GM19463 (cell line): Measurements from ENCODE around the gene STX4.
A peak's percentile ranks its signal among the peaks of the same experiment; 100 is the strongest.
"Not testable (repeated sequence)": the region's sequence is repeated elsewhere in the genome, so short reads cannot be mapped to it uniquely, and the experiment has no call there.

Experiments
- ATAC-seq: cut with Tn5 transposase; IDR thresholded peaks from one replicate; pipeline ENCODE4 v1.9.1; 2021; ENCODE audit warnings: mild to moderate bottlenecking, moderate library complexity; ENCODE audit not compliant: unreplicated experiment

STX4 gene

DNA sequence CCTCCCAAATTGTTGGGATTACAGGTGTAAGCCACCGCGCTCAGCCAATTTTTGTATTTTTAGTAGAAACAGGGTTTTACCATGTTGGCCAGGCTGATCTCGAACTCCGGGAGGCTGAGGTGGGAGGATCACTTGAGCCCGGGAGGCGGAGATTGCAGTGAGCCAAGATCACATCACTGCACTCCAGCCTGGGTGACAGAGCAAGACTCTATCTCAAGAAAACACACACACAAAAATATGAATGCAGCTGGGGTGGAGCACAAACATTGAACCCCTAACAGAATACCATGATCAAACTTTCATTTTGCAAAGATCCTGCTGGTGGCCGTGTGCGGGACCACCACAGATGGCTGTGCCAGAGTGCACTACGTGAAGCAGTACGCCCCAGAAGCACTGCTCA lies 15.6 kb upstream of the STX4 start:
- ATAC-seq: not testable (repeated sequence)

DNA sequence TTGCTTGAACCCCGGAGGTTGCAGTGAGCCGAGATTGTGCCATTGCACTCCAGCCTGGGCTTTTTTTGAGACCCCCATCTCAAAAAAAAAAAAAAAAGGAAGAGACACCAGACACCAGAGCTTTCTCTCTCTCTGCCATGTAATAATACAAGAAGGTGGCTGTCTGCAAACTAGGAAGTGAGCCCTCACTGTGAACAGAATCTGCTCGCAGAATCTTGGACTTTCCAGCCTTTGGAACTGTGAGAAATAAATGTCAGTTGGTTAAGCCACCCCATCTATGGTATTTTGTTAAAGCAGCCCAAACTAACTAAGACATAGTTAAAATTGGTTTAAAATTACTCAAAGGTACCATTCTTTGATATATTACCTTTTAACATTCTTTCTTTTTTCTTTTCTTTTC lies 12.8 kb upstream of the STX4 start:
- ATAC-seq: no peak

DNA sequence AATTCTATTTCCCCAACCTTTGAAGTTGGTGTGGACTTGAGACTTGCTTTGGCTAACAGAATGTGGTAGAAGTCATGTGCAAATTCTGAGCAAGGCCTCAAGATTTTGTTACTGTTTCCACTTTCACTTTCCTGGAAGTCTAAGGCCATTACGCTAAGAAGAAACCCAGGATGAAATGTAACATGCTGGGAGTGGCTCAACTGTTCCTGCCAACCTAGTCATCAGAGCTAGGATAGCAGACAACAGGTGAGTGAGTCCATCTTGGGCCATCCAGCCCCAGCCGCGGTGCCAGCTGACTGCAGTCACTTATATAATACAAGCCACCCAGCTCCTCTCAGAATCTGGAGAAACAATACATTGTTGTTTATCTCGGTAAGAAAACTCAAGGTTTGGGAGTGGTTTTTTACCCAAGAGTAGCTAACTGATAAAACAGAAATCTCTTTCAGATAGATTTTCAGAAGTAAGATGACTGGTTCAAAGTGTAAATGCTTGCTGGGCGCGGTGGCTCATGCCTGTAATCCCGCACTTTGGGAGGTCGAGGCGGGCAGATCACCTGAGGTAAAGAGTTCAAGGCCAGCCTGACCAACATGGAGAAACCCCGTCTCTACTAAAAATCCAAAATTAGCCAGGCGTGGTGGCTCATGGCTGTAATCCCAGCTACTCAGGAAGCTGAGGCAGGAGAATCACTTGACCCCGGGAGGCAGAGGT lies 10.7 kb upstream of the STX4 start:
- no peak for ATAC-seq

DNA sequence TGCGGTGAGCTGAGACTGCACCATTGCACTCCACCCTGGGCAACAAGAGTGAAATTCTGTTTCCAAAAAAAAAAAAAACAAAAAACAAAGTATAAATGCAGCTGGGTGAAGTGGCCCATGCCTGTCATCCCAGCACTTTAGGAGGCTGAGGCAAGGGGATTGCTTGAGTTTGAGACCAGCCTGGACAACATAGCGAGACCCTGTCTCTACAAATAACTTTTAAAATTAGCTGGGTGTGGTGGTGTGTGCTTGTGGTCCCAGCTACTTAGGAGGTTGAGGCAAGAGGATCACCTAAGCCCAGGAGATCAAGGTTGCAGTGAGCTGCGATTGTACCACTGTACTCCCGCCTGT lies 10.1 kb upstream of the STX4 start:
- no peak for ATAC-seq

DNA sequence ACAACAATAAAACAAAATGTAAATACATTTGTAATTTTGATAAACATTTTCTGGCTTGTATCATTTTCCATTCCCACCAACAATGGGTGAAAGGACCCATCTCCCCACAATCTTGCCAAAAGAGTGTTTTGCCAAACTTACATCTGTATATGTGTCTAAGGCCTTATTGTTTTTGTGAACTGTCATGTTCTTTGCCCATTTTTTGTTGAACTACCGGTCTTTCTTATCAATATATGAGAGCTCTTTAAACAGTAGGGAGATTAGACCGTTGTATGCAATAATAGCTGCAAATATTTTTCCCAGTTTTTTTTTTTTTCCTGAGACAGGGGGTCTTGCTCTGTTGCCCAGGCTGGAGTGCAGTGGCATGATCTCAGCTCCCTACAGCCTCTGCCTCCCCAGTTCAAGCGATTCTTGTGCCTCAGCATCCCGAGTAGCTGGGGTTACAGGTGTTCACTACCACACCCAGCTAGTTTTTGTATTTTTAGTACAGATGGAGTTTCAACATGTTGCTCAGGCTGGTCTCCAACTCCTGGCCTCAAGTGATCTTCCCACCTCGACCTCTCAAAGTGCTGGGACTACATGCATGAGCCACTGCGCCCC lies 9.6 kb upstream of the STX4 start:
- ATAC-seq: no peak

DNA sequence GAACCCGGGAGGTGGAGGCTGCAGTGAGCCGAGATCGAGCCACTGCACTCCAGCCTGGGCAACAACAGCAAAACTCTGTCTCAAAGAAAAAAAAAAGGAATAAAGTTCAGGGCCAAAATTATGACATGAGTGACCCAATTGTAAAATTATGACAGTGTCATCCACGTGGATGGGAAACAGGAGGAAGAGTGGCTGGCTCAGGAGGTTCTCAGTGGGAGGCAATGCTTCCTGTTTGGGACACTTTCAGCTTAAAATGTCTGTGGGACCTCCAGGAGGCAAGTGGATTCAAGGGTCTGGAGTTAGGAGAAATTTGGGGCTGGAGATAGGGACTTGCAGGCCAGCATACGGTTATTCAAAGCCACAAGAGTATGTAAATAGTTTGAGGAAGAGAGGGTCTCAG lies 8.0 kb upstream of the STX4 start:
- no peak for ATAC-seq

DNA sequence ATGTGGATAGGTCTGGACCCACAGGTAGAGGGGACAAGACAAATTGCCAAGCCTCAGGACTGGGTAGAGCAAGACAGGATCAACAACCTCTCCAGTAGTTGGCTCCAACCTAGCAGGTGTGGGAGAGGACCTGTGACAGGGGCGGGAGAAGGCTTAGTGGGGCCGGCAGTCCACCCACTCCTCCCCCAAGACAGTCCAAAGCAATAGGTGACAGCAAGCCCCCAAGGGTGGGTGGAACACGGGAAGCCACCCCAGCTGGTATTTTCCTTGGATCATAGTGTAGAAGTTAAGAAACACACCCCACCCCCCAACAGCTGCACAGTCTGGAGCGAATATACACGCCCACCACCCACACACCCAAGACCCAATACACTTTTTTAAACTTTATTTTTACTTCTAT lies 4.1 kb upstream of the STX4 start:
- no peak for ATAC-seq

DNA sequence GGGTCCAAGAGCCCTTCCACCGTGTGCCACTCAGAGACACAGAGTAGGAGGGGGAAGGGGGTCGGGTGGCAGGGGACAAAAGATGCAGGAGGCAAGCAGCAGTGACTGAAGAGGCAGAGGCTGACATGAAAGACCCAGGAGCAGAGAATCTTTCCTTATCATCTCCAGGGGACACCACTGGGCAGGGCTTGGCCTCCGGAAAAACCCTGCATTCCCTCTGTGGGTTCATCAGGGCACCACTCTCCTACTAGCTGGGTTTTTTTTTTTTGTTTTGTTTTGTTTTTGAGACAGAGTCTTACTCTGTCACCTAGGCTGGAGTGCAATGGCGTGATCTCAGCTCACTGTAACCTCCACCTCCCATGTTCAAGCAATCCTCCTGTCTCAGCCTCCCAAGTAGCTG lies 2.1 kb upstream of the STX4 start:
- ATAC-seq: no peak

DNA sequence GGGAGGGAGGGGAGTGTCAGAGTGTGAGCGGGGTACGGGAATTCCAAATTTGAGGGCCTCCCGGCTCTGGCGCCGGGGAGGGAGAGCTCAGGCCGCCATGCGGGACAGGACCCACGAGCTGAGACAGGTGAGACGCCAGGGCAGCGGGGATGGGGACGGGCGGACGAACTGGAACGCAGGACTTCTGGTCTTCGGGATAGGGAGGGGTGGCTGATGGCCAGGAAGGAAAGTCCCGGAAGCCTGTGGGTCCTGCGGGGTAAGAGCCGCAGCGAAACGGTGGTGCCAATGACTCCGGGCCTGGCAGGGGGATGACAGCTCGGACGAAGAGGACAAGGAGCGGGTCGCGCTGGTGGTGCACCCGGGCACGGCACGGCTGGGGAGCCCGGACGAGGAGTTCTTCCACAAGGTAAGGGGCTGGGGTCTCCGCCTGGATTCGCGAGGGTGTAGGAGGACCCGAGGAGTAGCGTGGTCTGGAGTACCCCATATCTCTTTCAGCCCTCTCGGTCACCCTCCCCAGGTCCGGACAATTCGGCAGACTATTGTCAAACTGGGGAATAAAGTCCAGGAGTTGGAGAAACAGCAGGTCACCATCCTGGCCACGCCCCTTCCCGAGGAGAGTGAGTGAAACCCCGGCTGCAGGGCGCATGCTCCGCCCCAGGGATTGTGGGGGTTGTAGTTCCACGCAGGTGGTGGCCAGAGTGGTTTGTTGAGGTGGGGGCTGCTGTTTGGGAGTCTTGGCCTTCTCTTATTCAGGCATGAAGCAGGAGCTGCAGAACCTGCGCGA lies 543 bp downstream of the STX4 start:
- ATAC-seq: peak; percentile 41

DNA sequence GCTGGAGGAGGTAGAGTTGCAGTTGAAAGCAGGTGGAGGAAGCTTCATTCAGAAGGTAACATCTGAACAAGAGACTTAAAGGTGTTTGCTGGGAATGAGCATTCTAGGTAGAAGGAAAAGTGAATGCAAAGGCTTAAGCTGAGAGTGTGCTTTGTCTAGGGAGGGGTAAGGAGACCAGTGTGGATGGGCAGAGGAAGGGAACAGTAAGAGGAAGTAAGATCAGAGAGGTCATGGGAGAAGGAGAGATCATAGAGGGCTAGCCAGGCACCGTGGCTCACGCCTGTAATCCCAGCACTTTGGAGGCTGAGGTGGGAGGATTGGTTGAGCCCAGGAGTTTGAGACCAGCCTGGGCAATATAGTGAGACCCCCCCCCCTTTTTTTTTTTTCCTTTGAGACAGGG lies 3.3 kb downstream of the STX4 start:
- ATAC-seq: no peak

DNA sequence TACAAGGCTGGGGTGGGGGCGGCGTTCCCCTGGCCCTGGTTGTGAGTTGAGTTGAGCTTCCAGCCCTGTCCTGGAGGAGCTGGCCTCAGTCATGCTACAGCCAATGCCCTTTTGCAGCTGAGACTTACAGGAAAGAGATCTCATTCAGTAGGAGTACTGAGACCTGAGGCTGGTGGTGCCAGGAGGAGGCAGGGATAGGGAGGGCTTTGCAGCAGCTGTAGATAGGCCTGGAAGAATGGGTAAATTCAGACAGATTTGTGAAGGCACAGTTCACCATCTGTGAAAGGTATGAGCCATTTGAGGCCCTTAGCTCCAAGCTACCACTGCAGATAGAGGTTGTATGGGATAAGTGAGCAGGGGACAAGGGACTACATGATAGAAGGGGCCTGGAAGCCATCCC lies 5.6 kb downstream of the STX4 start:
- ATAC-seq: no peak

DNA sequence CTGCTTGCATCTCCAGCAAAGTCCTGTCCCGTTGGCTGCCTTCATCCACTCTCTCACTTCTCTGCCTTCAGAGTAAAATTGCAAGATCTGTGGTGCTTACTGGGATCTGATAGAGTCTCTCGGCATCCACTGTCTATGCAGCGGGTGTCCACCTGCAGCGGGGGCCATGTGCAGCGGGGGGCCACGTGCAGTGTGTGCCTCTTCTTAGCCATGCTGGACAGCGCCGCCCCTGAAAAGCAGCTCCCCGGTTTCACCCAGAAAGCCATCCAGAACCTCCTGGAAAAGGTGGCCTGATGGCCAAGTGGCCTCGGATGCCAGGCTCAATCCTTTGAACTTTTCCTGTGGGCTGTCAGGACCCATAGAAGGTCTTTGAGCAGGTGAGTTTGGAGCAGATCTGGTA lies 9.5 kb downstream of the STX4 start:
- no peak for ATAC-seq

DNA sequence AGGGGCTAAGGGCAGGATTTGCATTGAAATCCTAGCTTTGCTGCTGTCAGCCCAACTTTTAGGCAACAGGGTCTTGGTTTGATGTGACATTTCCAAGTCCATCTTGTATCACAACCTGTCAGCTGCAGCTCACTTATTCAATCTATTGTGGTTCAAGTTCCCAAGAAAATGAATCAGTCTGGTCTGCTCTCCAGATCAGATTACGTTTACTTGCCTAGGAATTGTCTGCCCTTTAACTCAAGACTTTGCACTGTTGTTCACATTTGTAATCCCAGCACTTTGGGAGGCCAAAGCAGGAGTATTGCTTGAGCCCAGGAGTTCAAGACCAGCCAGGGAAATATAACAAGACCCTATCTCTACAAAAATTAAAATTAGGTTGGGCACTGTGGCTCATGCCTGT lies 10.0 kb downstream of the STX4 start:
- ATAC-seq: no peak

DNA sequence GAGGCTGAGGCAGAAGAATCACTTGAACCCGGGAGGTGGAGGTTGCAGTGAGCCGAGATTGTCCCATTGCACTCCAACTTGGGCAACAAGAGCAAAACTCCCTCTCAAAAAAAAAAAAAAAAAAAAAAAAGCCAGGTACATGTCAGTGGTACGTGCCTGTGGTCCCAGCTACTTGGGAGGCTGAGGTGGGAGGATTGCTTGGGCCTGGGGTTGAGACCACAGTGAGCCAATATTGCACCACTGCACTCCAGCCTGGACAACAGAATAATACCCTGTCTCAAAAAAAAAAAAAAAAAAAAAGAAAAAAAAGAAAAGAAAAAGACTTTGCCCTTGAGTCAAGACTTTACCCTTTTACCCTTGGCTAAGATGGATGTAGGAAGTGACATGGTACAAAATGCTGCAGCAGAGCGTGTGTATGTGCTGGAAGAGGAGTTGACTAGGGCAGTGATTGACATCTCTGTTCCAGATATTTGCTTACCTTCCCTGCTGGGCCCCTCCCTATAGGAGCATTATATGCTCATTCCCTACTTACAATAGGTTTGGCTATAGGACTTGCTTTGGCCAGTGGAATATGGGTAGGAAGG lies 10.6 kb downstream of the STX4 start:
- ATAC-seq: no peak

DNA sequence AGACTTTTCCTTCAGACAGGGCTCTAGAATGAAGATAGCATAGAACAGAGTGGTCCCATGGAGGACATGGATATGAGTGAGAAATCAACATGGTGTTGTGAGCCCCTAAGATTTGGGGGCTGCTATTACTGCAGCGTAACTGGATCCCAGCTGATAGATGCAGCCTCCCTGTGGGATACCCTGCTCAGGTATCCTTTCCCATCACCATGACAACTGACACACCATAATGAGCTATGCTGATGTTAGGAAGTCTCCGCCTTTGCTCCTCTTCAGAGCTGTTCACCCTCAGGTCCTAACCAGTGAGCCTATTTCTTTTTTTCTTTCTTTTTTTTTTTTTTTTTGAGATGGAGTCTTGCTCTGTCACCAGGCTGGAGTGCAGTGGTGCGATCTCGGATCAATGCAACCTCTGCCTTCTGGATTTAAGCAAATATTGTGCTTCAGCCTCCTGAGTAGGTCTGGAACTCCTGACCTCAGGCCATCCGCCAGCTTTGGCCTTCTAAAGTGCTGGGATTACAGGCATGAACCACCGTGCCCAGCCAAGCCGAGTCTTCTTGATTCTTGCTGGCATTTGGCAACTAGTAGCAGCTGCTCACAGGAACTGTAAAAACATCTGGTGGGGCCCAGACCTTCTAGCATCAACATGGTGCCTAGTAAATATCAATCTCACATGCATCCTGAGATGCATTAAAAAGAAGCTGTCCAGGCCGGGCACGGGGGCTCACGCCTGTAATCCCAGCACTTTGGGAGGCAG lies 17.1 kb downstream of the STX4 start:
- ATAC-seq: no peak

DNA sequence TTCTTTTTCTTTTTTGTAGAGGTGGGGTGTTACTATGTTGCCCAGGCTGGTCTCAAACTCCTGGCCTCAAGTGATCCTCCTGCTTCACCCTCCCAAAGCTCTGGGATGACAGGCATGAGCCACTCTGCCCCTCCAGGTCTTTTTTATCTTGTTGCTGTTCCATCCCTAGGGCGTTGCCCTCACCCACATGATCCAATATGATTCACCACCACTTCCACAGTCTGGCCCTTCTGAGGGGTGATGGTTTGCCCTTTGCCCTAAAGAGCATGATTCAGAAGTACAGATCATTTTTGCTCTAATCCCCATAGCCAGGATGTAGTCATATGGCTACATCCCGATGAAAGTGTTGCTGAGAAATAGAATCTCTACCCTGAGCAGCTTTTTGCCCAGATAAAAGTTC lies 18.8 kb downstream of the STX4 start:
- no peak for ATAC-seq

DNA sequence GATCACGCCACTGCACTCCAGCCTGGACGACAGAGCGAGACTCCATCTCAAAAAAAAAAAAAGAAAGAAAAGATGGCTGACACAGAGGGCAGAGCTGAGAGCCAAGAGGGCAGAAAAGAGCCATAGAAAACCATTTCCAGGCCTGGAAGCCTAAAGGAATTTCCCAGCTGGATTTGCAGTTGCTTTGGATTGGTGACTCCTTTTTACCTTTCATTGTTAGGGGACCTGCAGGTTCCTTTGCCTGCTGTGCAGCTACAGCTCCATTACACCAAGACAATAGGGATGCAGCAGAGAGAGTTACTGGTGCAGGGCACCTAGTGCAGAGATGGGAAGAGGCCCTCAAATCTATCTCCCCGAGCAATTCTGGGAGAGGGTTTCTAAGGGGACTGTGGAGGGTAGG lies 22.3 kb downstream of the STX4 start:
- no peak for ATAC-seq

DNA sequence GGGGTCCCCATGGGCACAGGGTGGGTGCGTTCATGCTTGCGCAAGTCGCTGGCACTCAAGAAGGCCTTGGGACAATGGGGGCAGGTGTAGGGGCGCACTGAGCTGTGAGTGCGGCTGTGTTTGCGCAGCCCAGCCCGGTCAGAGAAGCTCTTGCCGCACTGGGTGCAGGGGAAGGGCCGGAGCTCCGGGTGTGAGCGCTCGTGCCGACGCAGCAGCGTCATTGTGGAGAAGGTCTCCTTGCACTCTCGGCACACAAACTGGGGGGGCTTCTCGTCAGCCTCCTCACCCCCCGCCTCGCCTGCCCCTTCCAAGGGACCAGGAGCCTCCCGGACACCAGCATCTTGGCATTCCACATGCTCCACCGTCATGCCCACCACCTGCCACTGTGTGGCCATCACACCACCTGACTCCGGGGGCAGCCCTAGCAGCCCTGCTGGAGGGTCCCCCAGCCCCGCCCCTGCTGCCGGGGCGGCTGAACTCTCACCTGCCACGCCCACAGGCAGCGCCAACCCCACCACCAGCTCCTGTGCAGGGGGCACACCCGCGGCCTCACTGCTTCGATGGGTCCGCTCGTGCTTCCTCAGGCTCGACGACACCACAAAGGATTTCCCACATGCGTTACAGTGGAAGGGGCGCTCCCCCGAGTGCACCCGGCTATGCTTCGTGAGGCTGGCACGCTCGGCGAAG lies 27.9 kb downstream of the STX4 start:
- no peak for ATAC-seq

DNA sequence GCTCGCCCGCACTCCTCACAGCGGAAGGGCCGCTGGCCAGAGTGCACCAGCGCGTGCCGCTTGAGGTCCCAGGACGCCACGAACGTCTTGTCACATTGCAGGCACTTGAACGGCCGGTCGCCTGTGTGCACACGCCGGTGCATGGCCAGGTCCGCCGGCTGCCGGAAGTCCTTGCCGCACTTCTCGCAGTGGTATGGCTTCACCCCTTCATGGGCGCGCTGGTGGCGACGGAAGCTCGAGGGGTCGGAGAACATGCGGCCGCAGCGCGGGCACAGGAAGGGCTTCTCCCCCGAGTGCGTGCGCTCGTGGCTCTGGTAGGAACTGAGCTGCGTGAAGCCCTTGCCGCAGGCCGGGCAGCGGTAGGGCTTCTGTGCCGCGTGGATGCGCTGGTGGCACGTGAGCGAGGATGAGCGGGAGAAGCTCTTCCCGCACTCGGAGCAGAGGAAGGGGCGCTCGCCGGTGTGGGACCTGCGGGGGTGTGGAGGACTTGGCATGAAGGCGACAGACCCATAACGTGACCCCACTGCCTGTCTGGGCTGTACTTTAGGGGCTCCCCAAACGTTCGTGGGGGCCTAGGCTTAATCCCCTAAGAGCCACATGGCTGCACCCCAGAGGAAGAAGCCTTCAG lies 28.6 kb downstream of the STX4 start:
- ATAC-seq: no peak

DNA sequence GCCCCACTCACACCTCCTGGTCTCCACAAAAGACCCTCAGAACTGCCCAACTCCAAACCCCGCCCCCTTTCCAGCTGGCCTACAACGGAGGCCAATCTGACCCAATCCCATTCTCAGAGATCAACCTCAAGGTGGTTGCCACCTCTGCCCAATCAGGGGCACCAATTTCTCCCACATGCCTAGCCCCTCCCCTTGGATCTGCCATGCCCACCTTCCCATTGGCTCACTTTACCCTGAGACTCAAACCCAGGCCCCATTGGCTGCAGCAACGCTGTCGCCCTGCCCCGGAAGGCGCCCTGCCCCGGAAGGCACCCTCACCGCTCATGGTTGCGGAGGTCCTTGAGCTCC lies 30.1 kb downstream of the STX4 start:
- no peak for ATAC-seq
